Ovary (tissue), 9 donors: ENCODE data around the gene MBNL3. TPM values are rescaled to one million over a fixed set of nuclear protein-coding genes. Genes with fewer than 3 reads are reported as not detected.

ENCODE experiments used
- DNase-seq, 5 donors: peaks; one replicate each; pipeline ENCODE4 v3.0.0-alpha.2; 2019 to 2020
- H3K27ac ChIP-seq, 2 donors: fragments of 200-600 bp; one replicate each; pipeline versions ENCODE4 v1.5.1 to v1.8.0; 2019 to 2022
- H3K27me3 ChIP-seq: fragments of 200-600 bp; one replicate; pipeline ENCODE4 v1.8.0; 2022
- H3K36me3 ChIP-seq: fragments of 200-600 bp; sonication (generic); one replicate; pipeline ENCODE4 v1.5.1; 2019
- H3K4me1 ChIP-seq: one replicate; pipeline ENCODE4 v1.8.1; 2013; ENCODE audit warnings: mild to moderate bottlenecking, moderate library complexity; ENCODE audit not compliant: insufficient read depth
- H3K4me3 ChIP-seq: fragments of 200-600 bp; sonication (generic); one replicate; pipeline ENCODE4 v1.5.1; 2017
- H3K9me3 ChIP-seq, 2 donors: fragments of 200-600 bp in 1 of 2; sonication (generic) in 1 of 2; one replicate each; pipeline versions ENCODE4 v1.5.1 to v1.8.1; 2013 to 2019; ENCODE audit warnings: mild to moderate bottlenecking in 1 of 2, moderate library complexity in 1 of 2
- EP300 ChIP-seq: sonication (generic); formaldehyde crosslinking; IDR thresholded peaks from one replicate; pipeline ENCODE4 v1.6.1; 2017; ENCODE audit warnings: antibody characterized with exemption
- POLR2A ChIP-seq: fragments of 450-650 bp; IDR thresholded peaks from one replicate; pipeline ENCODE4 v1.6.1; 2017; ENCODE audit warnings: antibody characterized with exemption, mild to moderate bottlenecking, moderate library complexity
- WGBS, 3 donors: extraction: QIAGEN DNeasy Blood & Tissue Kit in 1 of 3; methylation state at CpG; one replicate each; pipeline versions ENCODE4 v1.1.5 to v1.1.7; 2013 to 2017; 5-methylcytosine and 5-hydroxymethylcytosine counted together
- intact Hi-C, 4 donors: fragments of 100-400 bp; cut with DNase I; formaldehyde crosslinking; loops; one replicate each; pipeline versions ENCODE4 v1.11.0 to v1.15.1; 2022 to 2023
- polyA plus RNA-seq, 2 donors: library from polyadenylated mRNA; stranded (reverse); fragments of 200-250 nt in 1 of 2; fragments of 350-450 nt in 1 of 2; fragmentation: Illumina TruSeq in 1 of 2; extraction: RNeasy Lipid Tissue Mini Kit (QIAGEN cat#74804) in 1 of 2; gene quantifications; one replicate each; pipeline ENCODE4 v1.2.3, GENCODE V29; 2013 to 2014
- total RNA-seq, 7 donors: library from RNA; depleted of rRNA in 2 of 7; stranded (reverse); fragments of >200 nt in 2 of 7; fragmentation: NEBNext Ultra II Directional in 3 of 7; extraction: Animal tissue kit (Norgen Biotek cat#: 25700) in 3 of 7; gene quantifications; one replicate each; pipeline versions ENCODE4 v1.1.0 to v1.2.4, GENCODE V29; 2016 to 2023
- TF ChIP-seq, protein P1 (sequence below), 3 donors: fragments of 450-650 bp in 2 of 3; fragments of 200-600 bp in 1 of 3; IDR thresholded peaks; one replicate each; pipeline versions ENCODE4 v1.5.1 to v1.8.0; 2016 to 2022; ENCODE audit warnings: antibody characterized with exemption in 3 of 3, mild to moderate bottlenecking in 1 of 3
- donor health status: DM: no; HTN: no; CAD: no; lungs with moderate emphysema.
- donor health status: DM: no; HTN: no; CAD: no.
- donor health status: Bipolar disorder and iron deficiency.
- donor health status: DM: yes; HTN: yes; CAD: no.
- donor health status: DM: no; HTN: no; CAD: no.
- donor health status: DM: yes; HTN: yes; CAD: no.

MBNL3 gene
- total and polyA plus RNA-seq, 9 donors = 1.1 to 56.2 (median 13.3) TPM

DNA sequence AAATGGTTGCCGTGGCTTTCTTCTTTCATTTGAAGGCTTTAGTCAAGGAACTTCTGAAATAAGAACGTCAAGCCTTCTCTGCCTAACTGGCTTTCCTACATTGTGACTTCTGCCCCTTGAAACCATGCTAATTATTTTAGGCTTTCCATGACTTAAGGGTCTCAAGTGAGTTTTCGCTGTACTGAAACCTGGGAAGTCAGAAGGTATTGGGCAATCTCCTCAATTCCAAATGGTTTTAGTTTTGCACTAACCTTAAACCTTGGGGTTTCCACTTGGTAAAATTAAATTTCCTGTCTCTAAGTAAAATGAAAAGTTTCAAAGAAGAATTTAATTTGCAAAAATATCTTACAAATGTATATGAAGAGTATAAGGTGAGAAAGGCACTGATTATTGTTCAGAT, 73.8 kb downstream of the MBNL3 start:
- H3K4me3 ChIP-seq = no peak overlapping the region
- H3K36me3 ChIP-seq = no peaks in the 10 kb centered on the region
- TF ChIP-seq EP300 (no peak), POLR2A (no peak)
- TF ChIP-seq, protein P1, sequence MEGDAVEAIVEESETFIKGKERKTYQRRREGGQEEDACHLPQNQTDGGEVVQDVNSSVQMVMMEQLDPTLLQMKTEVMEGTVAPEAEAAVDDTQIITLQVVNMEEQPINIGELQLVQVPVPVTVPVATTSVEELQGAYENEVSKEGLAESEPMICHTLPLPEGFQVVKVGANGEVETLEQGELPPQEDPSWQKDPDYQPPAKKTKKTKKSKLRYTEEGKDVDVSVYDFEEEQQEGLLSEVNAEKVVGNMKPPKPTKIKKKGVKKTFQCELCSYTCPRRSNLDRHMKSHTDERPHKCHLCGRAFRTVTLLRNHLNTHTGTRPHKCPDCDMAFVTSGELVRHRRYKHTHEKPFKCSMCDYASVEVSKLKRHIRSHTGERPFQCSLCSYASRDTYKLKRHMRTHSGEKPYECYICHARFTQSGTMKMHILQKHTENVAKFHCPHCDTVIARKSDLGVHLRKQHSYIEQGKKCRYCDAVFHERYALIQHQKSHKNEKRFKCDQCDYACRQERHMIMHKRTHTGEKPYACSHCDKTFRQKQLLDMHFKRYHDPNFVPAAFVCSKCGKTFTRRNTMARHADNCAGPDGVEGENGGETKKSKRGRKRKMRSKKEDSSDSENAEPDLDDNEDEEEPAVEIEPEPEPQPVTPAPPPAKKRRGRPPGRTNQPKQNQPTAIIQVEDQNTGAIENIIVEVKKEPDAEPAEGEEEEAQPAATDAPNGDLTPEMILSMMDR (IDR thresholded peaks at IDR 0.05) = no peak
- no peaks in the 10 kb centered on the region for H3K4me1 ChIP-seq
- no peaks in the 10 kb centered on the region for H3K9me3 ChIP-seq
- intact Hi-C loops = no loop called here
- H3K27ac ChIP-seq = no peak overlapping the region
- WGBS, 3 donors = 73 to 82% (median 78%) methylated on average over 3 of the region's 3 CpGs
- H3K27me3 ChIP-seq = no peaks in the 10 kb centered on the region
- no peak for DNase-seq

DNA sequence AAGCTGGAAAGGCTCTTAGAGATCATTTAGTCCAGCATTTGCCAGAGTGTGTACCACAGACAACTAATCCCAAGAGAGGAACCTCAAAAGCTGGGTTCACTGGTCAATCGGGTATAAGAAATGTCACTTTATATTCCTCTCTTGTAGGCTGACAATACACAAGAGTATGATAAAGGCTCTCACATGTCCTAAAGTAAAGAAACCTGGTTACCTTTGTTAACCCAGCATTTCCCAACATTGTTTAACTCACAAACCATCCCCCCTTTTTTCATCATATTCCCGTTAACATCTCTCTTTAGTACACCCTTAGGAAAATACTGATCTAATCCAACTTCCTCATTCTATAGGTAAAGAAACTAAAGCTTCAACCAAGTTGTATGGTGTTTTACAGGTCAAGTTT, 74.4 kb downstream of the MBNL3 start:
- Histone ChIP-seq H3K4me3 (no peak overlapping the region), H3K4me1 (no peaks in the 10 kb centered on the region), H3K9me3 (no peaks in the 10 kb centered on the region), H3K27ac (no peak overlapping the region), H3K27me3 (no peaks in the 10 kb centered on the region), H3K36me3 (no peaks in the 10 kb centered on the region)
- TF ChIP-seq, protein P1 (IDR thresholded peaks at IDR 0.05) = no peak
- no peak for TF ChIP-seq POLR2A
- TF ChIP-seq EP300 = no peak
- no peak for DNase-seq
- WGBS, 3 donors = 83 to 88% (median 87%) methylated on average over 2 of the region's 2 CpGs
- intact Hi-C loops = no loop called here

DNA sequence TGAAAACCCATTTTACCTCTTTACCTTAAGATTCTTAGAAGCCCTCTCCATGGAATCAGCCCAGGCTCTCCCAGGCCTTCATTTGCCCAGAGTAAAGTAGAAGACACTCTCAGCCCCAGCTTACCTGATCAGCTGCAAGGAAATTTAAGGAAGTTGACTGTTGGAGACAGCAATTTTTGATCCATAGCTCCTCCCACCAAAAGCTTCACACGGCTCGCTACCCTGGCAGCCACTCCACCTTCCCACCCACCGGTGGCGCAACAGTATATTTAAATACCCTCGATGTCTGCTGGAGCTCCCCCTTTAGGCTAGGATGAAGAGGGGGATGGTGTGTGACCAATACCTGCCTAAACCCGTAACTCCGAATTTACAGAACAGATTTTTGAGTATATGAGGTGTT, 75.4 kb downstream of the MBNL3 start:
- 56 to 59% (median 59%) methylated on average over 7 of the region's 7 CpGs for WGBS, 3 donors
- Histone ChIP-seq H3K27ac (no peak overlapping the region), H3K9me3 (no peaks in the 10 kb centered on the region), H3K4me1 (no peaks in the 10 kb centered on the region), H3K27me3 (no peaks in the 10 kb centered on the region), H3K36me3 (no peaks in the 10 kb centered on the region), H3K4me3 (no peak overlapping the region)
- TF ChIP-seq, protein P1 (IDR thresholded peaks at IDR 0.05) = no peak
- TF ChIP-seq EP300 = no peak
- intact Hi-C loops = no loop called here
- no peak for DNase-seq

DNA sequence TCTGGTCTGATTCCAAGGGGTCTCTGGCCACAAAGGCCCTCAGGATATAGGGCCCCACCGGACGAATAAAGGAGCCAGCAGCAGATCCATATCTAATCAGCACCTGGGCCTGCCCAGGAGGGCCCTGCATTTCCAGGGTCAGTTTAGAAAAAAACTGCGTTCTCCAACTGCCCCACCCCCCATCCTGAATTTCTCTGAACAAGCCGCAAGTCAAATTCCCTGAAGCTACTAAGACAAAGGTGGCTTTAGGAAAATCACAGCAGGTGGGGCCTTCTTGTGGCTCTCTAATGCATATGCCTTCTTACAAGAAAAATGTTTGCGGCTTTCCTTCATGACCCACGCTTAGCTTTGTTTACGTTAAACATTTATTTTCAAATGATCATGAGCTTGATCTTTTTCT, 76.6 kb downstream of the MBNL3 start:
- intact Hi-C loops = no loop called here
- Histone ChIP-seq H3K27me3 (no peaks in the 10 kb centered on the region), H3K27ac (no peak overlapping the region), H3K9me3 (no peaks in the 10 kb centered on the region), H3K4me1 (no peaks in the 10 kb centered on the region), H3K4me3 (no peak overlapping the region), H3K36me3 (no peaks in the 10 kb centered on the region)
- WGBS, 3 donors = 67 to 77% (median 75%) methylated on average over 7 of the region's 7 CpGs
- no peak for TF ChIP-seq EP300
- TF ChIP-seq, protein P1 (IDR thresholded peaks at IDR 0.05) = no peak
- no peak for TF ChIP-seq POLR2A
- DNase-seq = no peak
